GM12891 (cell line): ENCODE results near the gene P2RY14.

ENCODE experiments used
- POLR2A ChIP-seq: IDR thresholded peaks from 2 replicates; pipeline ENCODE4 v1.6.1; 2011; ENCODE audit warnings: low read depth, low read length, control low read depth
- POLR2AphosphoS5 ChIP-seq: IDR thresholded peaks from 2 replicates; pipeline ENCODE4 v1.6.1; 2011; ENCODE audit warnings: low read depth, low read length, control low read depth
- TAF1 ChIP-seq: IDR thresholded peaks from 2 replicates; pipeline ENCODE4 v1.6.1; 2011; ENCODE audit warnings: low read depth, low read length, control low read depth

GRCh38 chr3:151203051-151203420 is 75.3 kb downstream of the P2RY14 start, which contains the start of gene GPR171:
- no peak for TF ChIP-seq POLR2A
- TF ChIP-seq POLR2AphosphoS5: no peak
- TF ChIP-seq TAF1: no peak
